Measurements from ENCODE around the gene ZNF205. TPM values are rescaled to one million over a fixed set of nuclear protein-coding genes. Genes with fewer than 3 reads are reported as not detected.

ZNF205 gene
- total and polyA plus RNA-seq, 2 of the 4 experiments (the other 2 are of a cell fraction), result 8.2 to 12.7 TPM

GRCh38 chr16:3099732-3100499 is 12.5 kb upstream of the ZNF205 start:
- Histone ChIP-seq H3K4me1 (ENCODE audit: control insufficient read depth, insufficient read depth, low read length) (peaks cover 3% of the 10 kb centered on the region), H3K4me3 (ENCODE audit: insufficient read depth, low read depth, low read length) (peak overlapping the region; percentile 31; the same call in 1 of the 2 replicates), H3K9me1 (ENCODE audit: insufficient read depth, low read length) (peaks cover 17% of the 10 kb centered on the region), H3K18ac (ENCODE audit: low read depth, low read length) (no peak overlapping the region; the same call in 1 of the 2 replicates), H4K20me1 (ENCODE audit: insufficient read depth, low read length) (no peaks in the 10 kb centered on the region), H3K9ac (ENCODE audit: low read depth, low read length) (no peak overlapping the region), H2AFZ (replicated peaks; ENCODE audit: low read length, poor library complexity) (peak overlapping the region; percentile 96), H3K27me3 (ENCODE audit: control insufficient read depth, insufficient read depth, low read length) (peaks cover 27% of the 10 kb centered on the region), H2AK9ac (replicated peaks; ENCODE audit: low read depth, low read length, poor library complexity) (peak overlapping the region; percentile 92), H3K36me3 (ENCODE audit: control insufficient read depth, insufficient read depth, low read length) (no peaks in the 10 kb centered on the region), H2BK20ac (ENCODE audit: low read depth, low read length) (no peak overlapping the region), H4K8ac (ENCODE audit: low read depth in 2 of 2, low read length in 2 of 2) (peak overlapping the region; percentile 75 to 90; a peak in 3 of 4 replicates), H3K4me2 (ENCODE audit: low read depth, low read length) (peak overlapping the region; percentile 91), H3K9me3 (ENCODE audit: control insufficient read depth, insufficient read depth, low read length) (no peaks in the 10 kb centered on the region), H2BK120ac (ENCODE audit: low read depth, low read length) (no peak overlapping the region), H2BK5ac (ENCODE audit: low read depth, low read length, poor library complexity, severe bottlenecking) (no peak overlapping the region), H4K5ac (ENCODE audit: low read depth, low read length) (peak overlapping the region; percentile 26; the same call in 1 of the 2 replicates), H2AK5ac (ENCODE audit: low read depth, low read length) (peak overlapping the region; percentile 24; the same call in 1 of the 2 replicates), H3K56ac (ENCODE audit: extremely low read depth, insufficient read depth, low read length) (no peak overlapping the region), H3K14ac (replicated peaks; ENCODE audit: low read depth, low read length) (peak overlapping the region; percentile 72; the same call in 1 of the 2 replicates), H2BK15ac (ENCODE audit: low read depth, low read length) (no peak overlapping the region), H4K91ac (ENCODE audit: insufficient read depth, low read depth, low read length) (no peak overlapping the region), H3K4ac (ENCODE audit: low read depth, low read length) (peak overlapping the region; percentile 83; the same call in 1 of the 2 replicates), H3K79me1 (ENCODE audit: low read depth in 1 of 2, low read length in 2 of 2) (no peaks in the 10 kb centered on the region), H3K23ac (ENCODE audit: low read depth, low read length) (peak overlapping the region; percentile 86), H3K27ac (ENCODE audit: insufficient read depth, low read length) (no peak overlapping the region)
- ChIA-PET POLR2A (ENCODE audit: unreplicated experiment) (no interaction called here), CTCF (no interaction called here)
- ATAC-seq (ENCODE audit: low read depth), result peak; percentile 99
- in situ Hi-C loops (cut with MboI; ENCODE audit: low sequenced_read_pairs) (loop anchor here (5.0 kb wide), 1 partner anchor 38 kb away; no protein-coding TSS in a partner anchor), intact Hi-C loops (cut with micrococcal nuclease) (no loop called here), dilution Hi-C loops (cut with HindIII; ENCODE audit: low sequenced_read_pairs, unreplicated experiment) (no loop called here)
- DNase-seq, result peak; percentile 78
- no peak for TF ChIP-seq CTCF (conservative IDR thresholded peaks at IDR 0.05; ENCODE audit: low read depth, low read length)
- no peak for TF ChIP-seq FOS (IDR thresholded peaks at IDR 0.05; ENCODE audit: low read depth, low read length)
- no peak for TF ChIP-seq ELK1 (IDR thresholded peaks at IDR 0.05; ENCODE audit: borderline replicate concordance, low read depth, low read length)
- no peak for TF ChIP-seq MXI1 (IDR thresholded peaks at IDR 0.05; ENCODE audit: borderline replicate concordance, low read depth, low read length)
- TF ChIP-seq NFE2L2 (IDR thresholded peaks at IDR 0.05; ENCODE audit: low read depth, low read length), result no peak
- peak; percentile 13; the same call in 1 of the 2 replicates for TF ChIP-seq MAZ (IDR thresholded peaks at IDR 0.05; ENCODE audit: borderline replicate concordance, low read depth, low read length)
- no peak for TF ChIP-seq MAFK (IDR thresholded peaks at IDR 0.05; ENCODE audit: low read depth, low read length)
- WGBS, 2 experiments (ENCODE audit: extremely low coverage in 2 of 2, insufficient read length in 1 of 2), result 4% methylated on average over 7 of the region's 39 CpGs; no CpG with 5 or more reads in 1 of the 2 experiments
- BruUV-seq (replicated peaks), result no TSS peak
